CD4-positive, alpha-beta T cell (primary cell): Measurements from ENCODE around the gene AP2B1. TPM values are rescaled to one million over a fixed set of nuclear protein-coding genes. Genes with fewer than 3 reads are reported as not detected.

Experiments
- ATAC-seq: fragments of 200-7000 bp; cut with Tn5 transposase; one replicate; pipeline ENCODE4 v1.10.0; 2022; ENCODE audit warnings: mild to moderate bottlenecking; ENCODE audit not compliant: poor library complexity
- CTCF ChIA-PET: fragments of 350-600 bp; sonication (Branson Sonifier 250); formaldehyde crosslinking; loops from one replicate; lab custom pipeline; 2021; ENCODE audit warnings: antibody characterized with exemption, inconsistent platforms; lab: Charles Lee
- POLR2A ChIA-PET: fragments of 350-600 bp; sonication (Branson Sonifier 250); formaldehyde crosslinking; loops from one replicate; lab custom pipeline; 2021; ENCODE audit warnings: antibody characterized with exemption, inconsistent platforms; lab: Charles Lee
- DNase-seq, 14 experiments: peaks; one replicate each; pipeline ENCODE4 v3.0.0-alpha.2; 2013 to 2020; ENCODE audit warnings: mixed read lengths in 2 of 14
- H3K27ac ChIP-seq, 2 donors: one replicate each; pipeline versions ENCODE4 v1.5.1 to v1.7.0; 2013; ENCODE audit warnings: low read length in 2 of 2, low read depth in 1 of 2, mild to moderate bottlenecking in 1 of 2
- H3K27me3 ChIP-seq, 2 experiments: 1 replicate in 1 of 2; 2 replicates in 1 of 2; pipeline versions ENCODE4 v1.6.1 to v1.7.0; 2013; ENCODE audit warnings: low read length in 2 of 2, control low read depth in 1 of 2, mild to moderate bottlenecking in 1 of 2, moderate library complexity in 1 of 2; ENCODE audit not compliant: insufficient read depth in 2 of 2, control insufficient read depth in 1 of 2
- H3K36me3 ChIP-seq: one replicate; pipeline ENCODE4 v1.6.1; 2013; ENCODE audit warnings: low read length, control low read depth; ENCODE audit not compliant: insufficient read depth
- H3K4me1 ChIP-seq: one replicate; pipeline ENCODE4 v1.6.1; 2013; ENCODE audit warnings: low read length, control low read depth; ENCODE audit not compliant: insufficient read depth
- H3K4me3 ChIP-seq: one replicate; pipeline ENCODE4 v1.5.1; 2013; ENCODE audit warnings: mild to moderate bottlenecking, low read length, moderate library complexity
- H3K9me3 ChIP-seq, 2 experiments: 1 replicate in 1 of 2; 2 replicates in 1 of 2; pipeline versions ENCODE4 v1.6.1 to v1.7.0; 2013; ENCODE audit warnings: low read length in 2 of 2, mild to moderate bottlenecking in 2 of 2, control low read depth in 1 of 2, moderate library complexity in 1 of 2; ENCODE audit not compliant: control insufficient read depth in 1 of 2, insufficient read depth in 1 of 2
- H3K27ac Mint-ChIP-seq: one replicate; pipeline ENCODE4 v1.8.0; 2020; ENCODE audit warnings: mixed read lengths
- H3K27me3 Mint-ChIP-seq: one replicate; pipeline ENCODE4 v1.8.0; 2021; ENCODE audit warnings: mixed read lengths
- H3K36me3 Mint-ChIP-seq: one replicate; pipeline ENCODE4 v1.8.0; 2021; ENCODE audit warnings: low read depth, mixed read lengths
- H3K4me1 Mint-ChIP-seq: one replicate; pipeline ENCODE4 v1.8.0; 2021; ENCODE audit warnings: low read depth, mixed read lengths
- H3K4me3 Mint-ChIP-seq: one replicate; pipeline ENCODE4 v1.8.0; 2020; ENCODE audit warnings: mild to moderate bottlenecking, mixed read lengths
- H3K9me3 Mint-ChIP-seq: one replicate; pipeline ENCODE4 v1.8.0; 2020; ENCODE audit warnings: mixed read lengths
- CTCF ChIP-seq: fragments of 200-600 bp; IDR thresholded peaks from one replicate; pipeline ENCODE4 v1.8.0; 2022; ENCODE audit warnings: antibody characterized with exemption, mild to moderate bottlenecking
- intact Hi-C, 2 experiments: fragments of 100-400 bp; cut with DNase I in 1 of 2; cut with micrococcal nuclease in 1 of 2; formaldehyde crosslinking; loops; one replicate each; pipeline versions ENCODE4 v1.15.1 to v1.9.0; 2023 to 2025; cut with DNase I, micrococcal nuclease
- total RNA-seq, 174 experiments: library from RNA in 2 of 174; stranded (reverse) in 2 of 174; gene quantifications; one replicate each; pipeline ENCODE4 v1.2.3 and lab custom pipeline; 2021 to 2026

Gene AP2B1
- total RNA-seq, 2 experiments from 2014 or later = 67.0 to 69.2 TPM

DNA sequence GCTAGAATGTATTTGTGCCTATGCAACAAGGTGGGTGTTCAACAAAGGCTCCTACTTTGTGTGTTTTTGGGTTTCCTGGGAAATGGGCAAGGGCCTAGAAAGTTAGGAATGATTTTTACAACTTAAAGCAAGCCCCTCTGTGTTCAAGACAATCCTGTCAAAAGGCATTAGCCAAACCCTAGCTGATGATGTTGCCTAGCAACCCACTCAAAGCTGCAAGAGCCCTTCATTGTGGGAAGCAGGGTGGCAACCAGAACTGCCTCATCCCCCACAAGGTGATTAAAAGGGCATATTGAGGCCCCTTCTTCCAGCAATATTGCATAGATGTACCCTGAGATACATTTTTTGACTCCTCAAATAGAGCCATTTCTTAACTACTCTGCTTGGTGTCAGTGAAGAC lies 128.3 kb downstream of the AP2B1 start:
- TF ChIP-seq CTCF = no peak
- H3K27me3 ChIP-seq = no peaks in the 10 kb centered on the region
- intact Hi-C loops = no loop called here
- Mint-ChIP-seq H3K27ac (no peak overlapping the region), H3K4me3 (no peak overlapping the region), H3K4me1 (peaks cover 9% of the 10 kb centered on the region), H3K27me3 (no peaks in the 10 kb centered on the region), H3K9me3 (no peaks in the 10 kb centered on the region), H3K36me3 (peaks cover 14% of the 10 kb centered on the region)
- ATAC-seq (no peak), DNase-seq (no peak)
- no peak overlapping the region for H3K4me3 ChIP-seq
- POLR2A ChIA-PET = no interaction called here
- H3K27ac ChIP-seq = no peak overlapping the region
- peaks cover 67% of the 10 kb centered on the region for H3K36me3 ChIP-seq
- CTCF ChIA-PET = no interaction called here
- no peaks in the 10 kb centered on the region for H3K9me3 ChIP-seq
- H3K4me1 ChIP-seq = peaks cover 18% of the 10 kb centered on the region

- H3K27ac Mint-ChIP-seq = no peak overlapping the region
- ChIA-PET POLR2A (no interaction called here), CTCF (no interaction called here)
- no peaks in the 10 kb centered on the region for H3K27me3 ChIP-seq
- H3K4me3 ChIP-seq = no peak overlapping the region
- peaks cover 18% of the 10 kb centered on the region for H3K4me1 ChIP-seq
- no peaks in the 10 kb centered on the region for H3K9me3 ChIP-seq
- DNase-seq (no peak), ATAC-seq (no peak)
- H3K36me3 ChIP-seq = peaks cover 65% of the 10 kb centered on the region
- no peak overlapping the region for H3K4me3 Mint-ChIP-seq
- peaks cover 3% of the 10 kb centered on the region for H3K4me1 Mint-ChIP-seq
- no peaks in the 10 kb centered on the region for H3K9me3 Mint-ChIP-seq
- TF ChIP-seq CTCF = no peak
- no peaks in the 10 kb centered on the region for H3K27me3 Mint-ChIP-seq
- peaks cover 14% of the 10 kb centered on the region for H3K36me3 Mint-ChIP-seq
- intact Hi-C loops = no loop called here
- H3K27ac ChIP-seq = no peak overlapping the region
Observed at GRCh38 chr17:35716173-35716572, 129.1 kb downstream of the AP2B1 start.

- Mint-ChIP-seq H3K9me3 (no peaks in the 10 kb centered on the region), H3K36me3 (peaks cover 14% of the 10 kb centered on the region), H3K27me3 (no peaks in the 10 kb centered on the region), H3K4me3 (no peak overlapping the region), H3K4me1 (no peaks in the 10 kb centered on the region), H3K27ac (no peak overlapping the region)
- DNase-seq (no peak), ATAC-seq (no peak)
- Histone ChIP-seq H3K27ac (no peak overlapping the region), H3K4me3 (no peak overlapping the region), H3K9me3 (no peaks in the 10 kb centered on the region), H3K36me3 (peaks cover 68% of the 10 kb centered on the region), H3K4me1 (peaks cover 15% of the 10 kb centered on the region), H3K27me3 (no peaks in the 10 kb centered on the region)
- ChIA-PET CTCF (no interaction called here), POLR2A (no interaction called here)
- TF ChIP-seq CTCF = no peak
- intact Hi-C loops = no loop called here
Observed at GRCh38 chr17:35716897-35717465, 129.9 kb downstream of the AP2B1 start.
